HG03520 (cell line): ENCODE data around the gene ADPRH.
"Not testable (repeated sequence)": the region's sequence is repeated elsewhere in the genome, so short reads cannot be mapped to it uniquely, and the experiment has no call there.

Source experiments
- ATAC-seq: cut with Tn5 transposase; IDR thresholded peaks from one replicate; pipeline ENCODE4 v1.9.1; 2021; ENCODE audit warnings: mild to moderate bottlenecking, moderate library complexity; ENCODE audit not compliant: unreplicated experiment

ADPRH gene

GRCh38 chr3:119558626-119559317 lies 20.5 kb upstream of the ADPRH start:
- no peak for ATAC-seq

GRCh38 chr3:119559441-119559963 lies 19.8 kb upstream of the ADPRH start, which contains the start of gene CD80:
TSS of gene CD80 (minus strand) at chr3:119559614. CDS start at chr3:119557728, 1,886 bp downstream.
- peak; percentile 53 for ATAC-seq

DNA sequence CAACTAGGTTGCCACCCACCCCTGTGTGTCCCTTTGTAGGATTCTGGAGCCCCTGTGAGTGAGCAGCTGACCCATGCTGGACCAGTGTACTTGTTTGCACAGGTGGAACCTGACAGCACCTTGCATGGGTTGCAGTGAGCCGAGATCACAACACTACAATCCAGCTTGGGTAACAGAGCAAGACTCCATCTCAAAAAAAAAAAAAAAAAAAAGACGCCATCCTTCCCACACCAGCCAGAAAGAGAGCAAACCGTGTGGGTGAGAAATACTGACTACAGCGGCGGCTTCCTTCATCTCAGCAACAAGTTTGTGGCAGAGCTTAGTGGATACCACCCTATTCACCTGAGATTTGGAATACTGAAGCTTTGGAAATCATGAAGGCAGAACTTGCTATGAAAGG lies 19.1 kb upstream of the ADPRH start:
- no peak for ATAC-seq

- peak; percentile 68 for ATAC-seq
These were observed 16.9 kb upstream of the ADPRH start for GRCh38 chr3:119562307-119562961.

DNA sequence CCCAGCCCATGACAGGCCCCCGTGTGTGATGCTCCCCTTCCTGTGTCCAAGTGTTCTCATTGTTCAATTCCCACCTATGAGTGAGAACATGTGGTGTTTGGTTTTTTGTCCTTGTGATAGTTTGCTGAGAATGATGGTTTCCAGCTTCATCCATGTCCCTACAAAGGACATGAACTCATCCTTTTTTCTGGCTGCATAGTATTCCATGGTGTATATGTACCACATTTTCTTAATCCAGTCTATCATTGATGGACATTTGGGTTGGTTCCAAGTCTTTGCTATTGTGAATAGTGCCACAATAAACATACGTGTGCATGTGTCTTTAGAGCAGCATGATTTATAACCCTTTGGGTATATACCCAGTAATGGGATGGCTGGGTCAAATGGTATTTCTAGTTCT lies 16.0 kb upstream of the ADPRH start:
- ATAC-seq = not testable (repeated sequence)

GRCh38 chr3:119569156-119569555 lies 10.1 kb upstream of the ADPRH start:
- no peak for ATAC-seq

DNA sequence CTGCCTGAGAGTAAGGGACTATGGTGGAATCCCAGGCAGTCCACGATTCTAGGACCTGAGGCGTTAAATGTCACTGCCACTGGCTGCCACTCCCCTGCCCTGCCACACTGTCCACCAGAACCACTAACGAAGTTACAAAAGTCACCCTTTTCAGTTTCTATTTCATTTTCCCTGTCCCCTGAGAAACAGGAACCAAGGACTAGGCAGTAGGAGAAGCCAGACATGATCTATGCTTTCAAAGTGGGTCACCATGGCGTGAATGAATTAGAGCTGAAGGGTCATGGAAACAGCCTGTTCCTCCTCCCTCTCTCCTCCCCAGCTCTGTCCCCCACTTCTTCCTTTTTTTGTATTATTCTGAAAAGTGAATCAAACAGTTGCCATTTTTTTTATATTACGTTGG lies 9.1 kb upstream of the ADPRH start:
- no peak for ATAC-seq

DNA sequence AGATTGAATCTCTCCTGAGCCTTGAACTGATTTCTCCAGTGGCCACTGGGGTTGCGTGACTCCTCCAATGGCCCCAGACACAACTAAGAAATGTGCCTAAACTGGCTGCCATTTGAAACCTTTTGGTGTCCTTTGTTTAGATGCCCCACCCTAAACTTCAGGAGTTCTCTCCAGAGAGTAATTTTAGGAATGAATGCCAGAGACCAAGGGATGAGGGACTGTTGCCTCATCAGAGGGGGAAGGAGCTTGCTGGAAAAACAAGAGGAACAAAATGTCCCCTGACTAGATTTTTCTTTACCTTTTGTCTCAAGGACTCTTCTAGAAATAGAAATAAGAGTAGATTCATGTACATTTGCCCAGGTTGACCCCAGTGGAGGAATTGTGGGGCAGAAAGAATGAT lies 8.1 kb upstream of the ADPRH start:
- ATAC-seq = no peak

GRCh38 chr3:119571688-119572087 lies 7.6 kb upstream of the ADPRH start:
- ATAC-seq = no peak

DNA sequence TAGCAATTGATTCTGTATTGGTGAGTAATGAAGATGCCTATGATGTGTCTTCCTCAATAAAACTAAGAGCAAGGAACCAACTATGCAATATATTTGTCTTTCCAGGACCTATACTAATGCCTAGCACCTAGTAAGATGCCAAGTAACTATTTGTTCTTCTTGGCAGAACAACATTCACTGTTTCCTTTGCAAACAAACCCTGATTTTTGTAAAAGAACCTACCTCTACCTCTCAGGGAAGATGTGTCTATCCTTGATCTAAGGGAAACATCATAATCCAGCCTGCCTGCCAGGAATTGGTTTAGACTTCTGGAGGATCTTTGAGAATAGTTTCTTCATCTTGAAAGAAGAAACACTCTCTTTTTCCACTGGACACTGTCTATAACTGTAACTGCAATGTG lies 3.8 kb upstream of the ADPRH start:
- ATAC-seq = no peak

GRCh38 chr3:119580067-119580760 lies 922 bp downstream of the ADPRH start:
- ATAC-seq = peak; percentile 54

DNA sequence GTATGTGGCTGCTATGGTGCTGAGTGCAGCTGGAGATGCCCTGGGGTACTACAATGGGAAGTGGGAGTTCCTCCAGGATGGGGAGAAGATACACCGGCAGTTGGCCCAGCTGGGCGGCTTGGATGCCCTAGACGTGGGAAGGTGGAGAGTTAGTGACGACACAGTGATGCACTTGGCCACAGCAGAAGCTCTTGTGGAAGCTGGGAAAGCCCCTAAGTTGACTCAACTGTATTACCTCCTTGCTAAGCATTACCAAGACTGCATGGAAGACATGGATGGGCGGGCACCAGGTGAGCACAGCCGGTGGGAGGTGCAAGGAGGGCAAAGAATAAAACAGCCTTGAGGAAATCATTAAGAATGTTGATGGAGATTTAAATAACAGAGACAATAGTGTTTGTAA lies 2.9 kb downstream of the ADPRH start:
- ATAC-seq = no peak

GRCh38 chr3:119585208-119585607 lies 5.9 kb downstream of the ADPRH start:
- ATAC-seq = no peak

GRCh38 chr3:119585856-119586570 lies 6.7 kb downstream of the ADPRH start:
- ATAC-seq = no peak

DNA sequence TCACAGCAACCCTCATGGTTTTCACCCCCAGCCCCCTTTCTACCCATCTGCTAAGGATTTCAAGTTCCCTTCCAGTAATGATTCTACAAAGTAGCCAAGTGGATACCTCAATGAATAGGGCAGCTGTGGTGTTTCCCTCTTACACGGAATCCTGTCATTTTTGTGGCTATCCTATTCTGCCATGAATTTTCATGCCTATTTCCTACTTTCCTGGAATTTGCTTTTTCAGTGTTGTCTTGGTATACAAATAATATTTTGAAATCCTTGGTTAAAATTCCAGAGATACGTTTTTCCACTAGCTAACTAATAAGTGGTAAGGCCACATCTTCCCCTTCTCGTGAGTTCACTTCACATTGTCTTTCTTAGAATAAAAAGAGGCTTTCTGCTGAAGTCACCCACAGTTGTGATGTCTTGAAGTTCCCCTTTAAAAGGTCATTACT lies 7.5 kb downstream of the ADPRH start:
- no peak for ATAC-seq

GRCh38 chr3:119588112-119588511 lies 8.8 kb downstream of the ADPRH start:
- ATAC-seq = no peak

DNA sequence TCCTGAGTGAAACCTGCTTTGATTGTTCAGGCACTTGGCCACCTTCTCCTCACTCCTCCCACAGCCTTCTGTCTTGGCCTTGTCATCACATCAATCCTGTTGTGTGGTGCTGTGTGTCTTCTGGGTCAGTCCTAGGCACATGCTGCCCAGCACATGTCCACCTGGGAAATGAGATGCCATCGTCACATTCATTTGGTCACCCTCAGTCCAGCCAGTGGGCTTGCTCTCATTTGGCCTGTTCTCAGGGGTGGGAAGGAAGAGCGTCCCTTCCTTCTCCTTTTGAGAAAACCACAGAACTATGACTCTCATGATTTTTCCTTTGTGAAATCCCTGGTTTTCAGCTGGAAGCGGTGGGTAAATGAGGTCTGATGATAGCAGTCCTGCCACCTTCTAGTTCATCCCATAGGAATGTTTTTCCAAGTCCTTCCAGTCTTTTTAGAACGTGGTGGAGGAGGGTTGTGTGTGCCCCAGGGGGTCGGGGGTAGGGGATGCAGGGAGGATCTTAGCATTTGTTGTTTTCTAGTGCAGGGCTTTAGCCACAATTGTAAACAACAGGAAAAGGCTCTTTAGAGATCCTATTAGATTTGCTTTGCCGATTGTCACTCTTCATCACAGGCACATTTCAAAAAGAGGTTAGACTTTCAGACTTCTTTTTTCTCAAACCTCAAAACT lies 9.9 kb downstream of the ADPRH start:
- ATAC-seq = no peak

DNA sequence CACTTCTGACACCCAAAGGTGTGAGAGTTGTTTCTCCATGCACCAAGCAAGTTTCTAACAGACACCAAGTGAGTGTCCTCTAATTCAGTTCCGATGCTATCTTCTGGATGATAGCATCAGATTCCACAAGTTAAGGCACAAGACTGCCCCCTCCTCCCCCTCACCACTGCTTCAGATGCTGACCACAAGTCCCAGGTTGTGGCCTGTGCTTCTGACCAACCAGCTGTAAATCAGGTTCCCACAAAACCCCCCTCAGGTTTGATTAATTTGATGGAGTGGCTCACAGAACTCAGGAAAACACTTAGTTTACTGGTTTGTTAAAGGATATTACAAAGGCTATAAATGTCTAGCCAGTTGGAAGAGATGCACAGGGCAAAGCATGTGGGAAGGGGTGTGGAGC lies 11.4 kb downstream of the ADPRH start:
- no peak for ATAC-seq

GRCh38 chr3:119592861-119593260 lies 13.6 kb downstream of the ADPRH start:
- ATAC-seq = no peak

DNA sequence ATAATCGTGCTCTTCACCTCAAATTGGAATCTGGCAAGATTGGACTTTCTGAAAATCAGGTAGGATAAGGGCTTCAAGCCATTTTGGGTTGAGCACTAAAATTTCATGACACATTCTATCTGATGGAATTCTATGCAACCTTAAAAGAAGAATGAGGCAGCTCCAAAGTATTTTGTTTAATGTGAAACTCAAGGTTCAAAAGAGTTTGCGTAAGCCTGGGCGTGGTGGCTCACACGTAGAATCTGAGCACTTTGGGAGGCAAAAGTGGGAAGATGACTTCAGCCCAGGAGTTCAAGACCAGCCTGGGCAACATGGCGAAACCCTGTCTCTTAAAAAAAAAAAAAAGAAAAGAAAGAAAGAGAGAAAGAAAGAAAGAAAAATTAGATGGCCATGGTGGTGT lies 14.8 kb downstream of the ADPRH start:
- ATAC-seq = no peak

GRCh38 chr3:119594929-119595328 lies 15.6 kb downstream of the ADPRH start:
- not testable (repeated sequence) for ATAC-seq
